Astrocyte of the spinal cord (primary cell): ENCODE results near the gene SIX3.

ENCODE experiments used
- DNase-seq: peaks from one replicate; pipeline ENCODE4 v3.0.0; 2011; ENCODE audit warnings: low read depth, low spot score
- H3K4me3 ChIP-seq: 2 replicates; pipeline ENCODE4 v1.5.1; 2011; ENCODE audit warnings: low read depth, mild to moderate bottlenecking, low read length, moderate library complexity
- CTCF ChIP-seq: IDR thresholded peaks from 2 replicates; pipeline ENCODE4 v1.5.1; 2012; ENCODE audit warnings: low read depth, mild to moderate bottlenecking, low read length, inconsistent platforms
- in situ Hi-C: cut with HindIII; loops from 2 replicates; pipeline ENCODE4 v1.10.0; 2017; ENCODE audit warnings: low sequenced_read_pairs

The SIX3 gene

GRCh38 chr2:44925561-44926136, 15.9 kb upstream of the SIX3 start:
- in situ Hi-C loops = no loop called here
- no peak for TF ChIP-seq CTCF
- no peak for DNase-seq
- no peak overlapping the region for H3K4me3 ChIP-seq

GRCh38 chr2:44926957-44927356, 14.5 kb upstream of the SIX3 start:
- in situ Hi-C loops = no loop called here
- DNase-seq = no peak
- no peak for TF ChIP-seq CTCF
- H3K4me3 ChIP-seq = no peak overlapping the region

- H3K4me3 ChIP-seq = no peak overlapping the region
- no peak for TF ChIP-seq CTCF
- in situ Hi-C loops = no loop called here
- no peak for DNase-seq
These were observed 13.5 kb upstream of the SIX3 start for GRCh38 chr2:44927985-44928482.

GRCh38 chr2:44928483-44929158, 12.9 kb upstream of the SIX3 start:
- H3K4me3 ChIP-seq = no peak overlapping the region
- in situ Hi-C loops = no loop called here
- TF ChIP-seq CTCF = no peak
- DNase-seq = no peak

GRCh38 chr2:44929159-44929734, 12.3 kb upstream of the SIX3 start:
- in situ Hi-C loops = no loop called here
- TF ChIP-seq CTCF = no peak
- no peak overlapping the region for H3K4me3 ChIP-seq
- no peak for DNase-seq

GRCh38 chr2:44929735-44930273, 11.7 kb upstream of the SIX3 start:
- H3K4me3 ChIP-seq = no peak overlapping the region
- DNase-seq = no peak
- in situ Hi-C loops = no loop called here
- TF ChIP-seq CTCF = no peak
